GM23248 (cell line): Measurements from ENCODE around the gene MRTFA.

Source experiments
- EZH2 ChIP-seq: fragments of 200-600 bp; sonication (generic); IDR thresholded peaks from 2 replicates; pipeline ENCODE4 v1.6.1; 2018; ENCODE audit warnings: antibody characterized with exemption, mild to moderate bottlenecking; ENCODE audit not compliant: insufficient read depth, poor library complexity, severe bottlenecking
- EZH2phosphoT487 ChIP-seq: fragments of 200-600 bp; sonication (generic); IDR thresholded peaks from 2 replicates; pipeline ENCODE4 v1.6.1; 2018; ENCODE audit warnings: antibody characterized with exemption, moderate library complexity, mild to moderate bottlenecking, low read depth; ENCODE audit not compliant: insufficient read depth

- TF ChIP-seq EZH2 (no peak), EZH2phosphoT487 (no peak)
Measured at GRCh38 chr22:40480996-40481395, 155.5 kb downstream of the MRTFA start.
